DND-41 (cell line): ENCODE data around the gene RNFT2.

Experiments
- EZH2 ChIP-seq: IDR thresholded peaks from 3 replicates; pipeline ENCODE4 v1.6.1; 2012; ENCODE audit warnings: borderline replicate concordance, low read depth, mild to moderate bottlenecking, moderate library complexity, low read length, inconsistent platforms; ENCODE audit not compliant: severe bottlenecking
- TF ChIP-seq, protein P1 (sequence below): IDR thresholded peaks from 2 replicates; pipeline ENCODE4 v1.5.1; 2012; ENCODE audit warnings: borderline replicate concordance, low read length, moderate library complexity, mild to moderate bottlenecking; ENCODE audit not compliant: poor library complexity, severe bottlenecking; ENCODE audit errors: extremely low read depth

DNA sequence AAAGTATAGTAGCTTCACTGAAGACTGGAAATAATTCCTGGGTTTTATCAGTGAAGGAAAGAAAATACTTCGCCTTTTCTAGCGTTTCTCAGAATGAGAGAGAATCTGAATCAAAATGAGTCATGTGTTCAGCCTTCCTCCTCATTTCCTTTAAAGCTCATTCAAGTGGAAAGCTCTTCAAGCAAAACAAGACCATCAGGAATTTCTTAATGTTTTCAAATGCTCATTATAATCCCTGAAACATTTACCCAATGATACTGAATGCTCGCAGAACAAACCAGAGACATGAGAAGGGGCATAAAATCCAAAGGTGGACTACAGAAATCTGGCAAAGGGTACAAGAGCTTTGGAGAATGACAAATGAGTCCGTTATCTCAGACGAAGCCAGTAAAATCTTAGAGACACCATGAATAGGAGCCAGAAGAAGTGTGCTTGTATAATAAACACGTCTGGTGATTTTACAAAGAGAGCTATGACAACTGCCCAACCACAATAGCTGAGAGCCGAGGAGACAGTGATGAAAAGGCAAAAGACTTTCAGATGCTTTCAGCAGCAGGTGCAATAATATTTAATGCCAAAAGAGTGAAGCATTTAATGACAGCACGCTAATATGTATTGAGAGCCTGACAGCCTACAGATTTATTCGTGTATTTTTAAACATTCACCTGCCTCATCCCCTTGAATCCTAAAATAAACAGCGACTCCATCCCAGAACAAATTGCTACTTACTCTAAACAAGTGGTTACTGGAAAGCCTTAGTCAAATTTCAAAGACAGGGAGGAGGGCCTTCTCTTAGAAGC, 19.3 kb upstream of the RNFT2 start:
- TF ChIP-seq, protein P1, sequence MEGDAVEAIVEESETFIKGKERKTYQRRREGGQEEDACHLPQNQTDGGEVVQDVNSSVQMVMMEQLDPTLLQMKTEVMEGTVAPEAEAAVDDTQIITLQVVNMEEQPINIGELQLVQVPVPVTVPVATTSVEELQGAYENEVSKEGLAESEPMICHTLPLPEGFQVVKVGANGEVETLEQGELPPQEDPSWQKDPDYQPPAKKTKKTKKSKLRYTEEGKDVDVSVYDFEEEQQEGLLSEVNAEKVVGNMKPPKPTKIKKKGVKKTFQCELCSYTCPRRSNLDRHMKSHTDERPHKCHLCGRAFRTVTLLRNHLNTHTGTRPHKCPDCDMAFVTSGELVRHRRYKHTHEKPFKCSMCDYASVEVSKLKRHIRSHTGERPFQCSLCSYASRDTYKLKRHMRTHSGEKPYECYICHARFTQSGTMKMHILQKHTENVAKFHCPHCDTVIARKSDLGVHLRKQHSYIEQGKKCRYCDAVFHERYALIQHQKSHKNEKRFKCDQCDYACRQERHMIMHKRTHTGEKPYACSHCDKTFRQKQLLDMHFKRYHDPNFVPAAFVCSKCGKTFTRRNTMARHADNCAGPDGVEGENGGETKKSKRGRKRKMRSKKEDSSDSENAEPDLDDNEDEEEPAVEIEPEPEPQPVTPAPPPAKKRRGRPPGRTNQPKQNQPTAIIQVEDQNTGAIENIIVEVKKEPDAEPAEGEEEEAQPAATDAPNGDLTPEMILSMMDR, result no peak
- TF ChIP-seq EZH2, result no peak
